ENCODE results near the gene HECTD3.

The HECTD3 gene

GRCh38 chr1:45014321-45015028, 3.4 kb upstream of the HECTD3 start:
- FAIRE-seq (no peak), DNase-seq (ENCODE audit: insufficient read length, low spot score) (no peak)
- TF ChIP-seq CTCF (IDR thresholded peaks at IDR 0.05; ENCODE audit: insufficient read depth, missing control alignments): peak; percentile 91

GRCh38 chr1:45013551-45014209, 2.6 kb upstream of the HECTD3 start:
- DNase-seq (ENCODE audit: insufficient read length, low spot score) (no peak), FAIRE-seq (no peak)
- TF ChIP-seq CTCF (IDR thresholded peaks at IDR 0.05; ENCODE audit: insufficient read depth, missing control alignments): no peak

- DNase-seq (ENCODE audit: insufficient read length, low spot score) (no peak), FAIRE-seq (no peak)
- TF ChIP-seq CTCF (IDR thresholded peaks at IDR 0.05; ENCODE audit: insufficient read depth, missing control alignments): no peak
Observed at GRCh38 chr1:45012639-45013278, 1.6 kb upstream of the HECTD3 start.

GRCh38 chr1:45011837-45012638, 914 bp upstream of the HECTD3 start, which contains the start of gene UROD:
UROD (plus strand) TSS chr1:45012254; CDS start chr1:45012266, 12 bp downstream.
- no peak for TF ChIP-seq CTCF (IDR thresholded peaks at IDR 0.05; ENCODE audit: insufficient read depth, missing control alignments)
- peak; percentile 11 for FAIRE-seq
- peak; percentile 94 for DNase-seq (ENCODE audit: insufficient read length, low spot score)

- no peak for FAIRE-seq
- DNase-seq (ENCODE audit: insufficient read length, low spot score): no peak
- no peak for TF ChIP-seq CTCF (IDR thresholded peaks at IDR 0.05; ENCODE audit: insufficient read depth, missing control alignments)
Observed at GRCh38 chr1:45009956-45010854, 919 bp downstream of the HECTD3 start.

- no peak for TF ChIP-seq CTCF (IDR thresholded peaks at IDR 0.05; ENCODE audit: insufficient read depth, missing control alignments)
- DNase-seq (ENCODE audit: insufficient read length, low spot score): no peak
- no peak for FAIRE-seq
Observed at GRCh38 chr1:45009296-45009865, 1.7 kb downstream of the HECTD3 start.
